MCF 10A (cell line): ENCODE measurements around the gene OTUB2. TPM values are rescaled to one million over a fixed set of nuclear protein-coding genes. Genes with fewer than 3 reads are reported as not detected.

Experiments used
- Bru-seq: library from RNA; stranded (reverse); fragments of 400-500 nt; gene quantifications from one replicate; lab custom pipeline; 2021; lab: Mats Ljungman, UMichigan
- BruChase-seq, 2 experiments: library from RNA; stranded (reverse); fragments of 400-500 nt; gene quantifications; one replicate each; lab custom pipeline; 2021; lab: Mats Ljungman, UMichigan
- BruUV-seq: library from RNA; stranded (reverse); fragments of 400-500 nt; replicated peaks from 2 replicates; lab custom pipeline; 2021; lab: Mats Ljungman, UMichigan
- CTCF ChIA-PET: fragments of 300-600 bp; sonication (Branson Sonifier 250); formaldehyde crosslinking; extraction: SDS; loops from one replicate; lab custom pipeline; 2021; ENCODE audit warnings: antibody characterized with exemption, inconsistent platforms; lab: Yijun Ruan, JAX
- POLR2A ChIA-PET: fragments of 300-600, 350-650 bp; sonication (Branson Sonifier 250); formaldehyde crosslinking; extraction: SDS; loops from one replicate; lab custom pipeline; 2020; ENCODE audit warnings: antibody characterized with exemption, inconsistent platforms; lab: Yijun Ruan, JAX
- DNase-seq: peaks from one replicate; pipeline ENCODE4 v3.0.0-alpha.2; 2018; ENCODE audit not compliant: unreplicated experiment
- H3K27ac Mint-ChIP-seq: one replicate; pipeline ENCODE4 v1.8.0; 2022; ENCODE audit warnings: mild to moderate bottlenecking, low read depth, mixed read lengths; ENCODE audit not compliant: unreplicated experiment
- H3K27me3 Mint-ChIP-seq: one replicate; pipeline ENCODE4 v1.8.0; 2022; ENCODE audit warnings: mixed read lengths; ENCODE audit not compliant: insufficient read depth, unreplicated experiment
- H3K36me3 Mint-ChIP-seq: one replicate; pipeline ENCODE4 v1.8.0; 2022; ENCODE audit warnings: mild to moderate bottlenecking, moderate library complexity, mixed read lengths; ENCODE audit not compliant: insufficient read depth, unreplicated experiment
- H3K4me1 Mint-ChIP-seq: one replicate; pipeline ENCODE4 v1.8.0; 2022; ENCODE audit warnings: mixed read lengths; ENCODE audit not compliant: insufficient read depth, unreplicated experiment
- H3K4me3 Mint-ChIP-seq: one replicate; pipeline ENCODE4 v1.8.0; 2022; ENCODE audit warnings: mild to moderate bottlenecking, moderate library complexity, mixed read lengths; ENCODE audit not compliant: unreplicated experiment
- H3K9me3 Mint-ChIP-seq: one replicate; pipeline ENCODE4 v1.8.0; 2022; ENCODE audit warnings: mixed read lengths; ENCODE audit not compliant: unreplicated experiment
- intact Hi-C: fragments of 100-400 bp; cut with micrococcal nuclease; formaldehyde crosslinking; loops from 2 replicates; pipeline ENCODE4 v1.14.1; 2022
- long read RNA-seq: library from polyadenylated mRNA; stranded (forward); transcript quantifications from one replicate; pipeline ENCODE4 v2.0.0, GENCODE V29; 2022
- total RNA-seq: library from RNA; stranded (reverse); gene quantifications from 2 replicates; pipeline ENCODE4 v1.2.3, GENCODE V29; 2022
- TF ChIP-seq, protein P1 (sequence below): fragments of 200-600 bp; IDR thresholded peaks from one replicate; pipeline ENCODE4 v1.8.0; 2022; ENCODE audit warnings: antibody characterized with exemption, mild to moderate bottlenecking; ENCODE audit not compliant: unreplicated experiment

Gene OTUB2
- total RNA-seq (1.2 and 1.8 TPM in 2 replicates), Bru-seq, nascent RNA (percentile 26 among the genes with signal in this experiment), BruChase-seq, experiment 1, labeled RNA remaining after a 6-hour chase (percentile 30 among the genes with signal in this experiment), BruChase-seq, experiment 2, labeled RNA remaining after a 2-hour chase (percentile 32 among the genes with signal in this experiment)
- long read RNA-seq, transcript OTUB2-201 (6 exons, 3,922 nt) = major isoform, 5 of 5 reads
- long read RNA-seq, partial matches to known transcripts = 0 of 5 reads
- long read RNA-seq, other reads (novel, unspliced or antisense) = 0 of 5 reads

- ChIA-PET POLR2A (interaction anchor here (0.6 to 1.8 kb wide), 6 partner anchors 10 to 120 kb away, joined by 3 to 6 read pairs (median 4); partner anchors contain the start of genes DDX24 and IFI27L1), CTCF (interaction anchor here (2.4 to 3.0 kb wide), 2 partner anchors 9 to 10 kb away, joined by 17 to 21 read pairs; no protein-coding TSS in a partner anchor)
- H3K36me3 Mint-ChIP-seq = no peaks in the 10 kb centered on the region
- intact Hi-C loops = no loop called here
- no peaks in the 10 kb centered on the region for H3K27me3 Mint-ChIP-seq
- DNase-seq = peak; percentile 99
- no peaks in the 10 kb centered on the region for H3K9me3 Mint-ChIP-seq
- BruUV-seq = no TSS peak
- peak within 1 kb of the TSS; percentile 52 for H3K4me3 Mint-ChIP-seq
- TF ChIP-seq, protein P1, sequence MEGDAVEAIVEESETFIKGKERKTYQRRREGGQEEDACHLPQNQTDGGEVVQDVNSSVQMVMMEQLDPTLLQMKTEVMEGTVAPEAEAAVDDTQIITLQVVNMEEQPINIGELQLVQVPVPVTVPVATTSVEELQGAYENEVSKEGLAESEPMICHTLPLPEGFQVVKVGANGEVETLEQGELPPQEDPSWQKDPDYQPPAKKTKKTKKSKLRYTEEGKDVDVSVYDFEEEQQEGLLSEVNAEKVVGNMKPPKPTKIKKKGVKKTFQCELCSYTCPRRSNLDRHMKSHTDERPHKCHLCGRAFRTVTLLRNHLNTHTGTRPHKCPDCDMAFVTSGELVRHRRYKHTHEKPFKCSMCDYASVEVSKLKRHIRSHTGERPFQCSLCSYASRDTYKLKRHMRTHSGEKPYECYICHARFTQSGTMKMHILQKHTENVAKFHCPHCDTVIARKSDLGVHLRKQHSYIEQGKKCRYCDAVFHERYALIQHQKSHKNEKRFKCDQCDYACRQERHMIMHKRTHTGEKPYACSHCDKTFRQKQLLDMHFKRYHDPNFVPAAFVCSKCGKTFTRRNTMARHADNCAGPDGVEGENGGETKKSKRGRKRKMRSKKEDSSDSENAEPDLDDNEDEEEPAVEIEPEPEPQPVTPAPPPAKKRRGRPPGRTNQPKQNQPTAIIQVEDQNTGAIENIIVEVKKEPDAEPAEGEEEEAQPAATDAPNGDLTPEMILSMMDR = no peak
- H3K4me1 Mint-ChIP-seq = peaks cover 18% of the 10 kb centered on the region
- H3K27ac Mint-ChIP-seq = no peak within 1 kb of the TSS
Measured at GRCh38 chr14:94026173-94026888, at the start of gene OTUB2. Gene OTUB2 (plus strand): TSS chr14:94026340. CDS start chr14:94026538, 198 bp downstream.

GRCh38 chr14:93976477-93977057 lies 49.6 kb upstream of the OTUB2 start, which contains the start of gene ASB2:
Gene ASB2 (minus strand): TSS chr14:93976570. CDS start chr14:93964539, 12,031 bp downstream.
- Mint-ChIP-seq H3K9me3 (no peaks in the 10 kb centered on the region), H3K36me3 (no peaks in the 10 kb centered on the region), H3K4me1 (no peaks in the 10 kb centered on the region), H3K4me3 (no peak within 1 kb of the TSS), H3K27ac (no peak within 1 kb of the TSS), H3K27me3 (peaks cover 23% of the 10 kb centered on the region)
- BruUV-seq = no TSS peak
- intact Hi-C loops = no loop called here
- POLR2A ChIA-PET = interaction anchor here (0.9 kb wide), 1 partner anchor 14 kb away, joined by 7 read pairs; no protein-coding TSS in a partner anchor
- CTCF ChIA-PET = no interaction called here
- DNase-seq = no peak
- TF ChIP-seq, protein P1 = no peak

GRCh38 chr14:93977171-93977570 lies 49.0 kb upstream of the OTUB2 start:
- DNase-seq = no peak
- ChIA-PET POLR2A (interaction anchor here (0.9 kb wide), 1 partner anchor 13 kb away, joined by 7 read pairs; no protein-coding TSS in a partner anchor), CTCF (interaction anchor here (0.9 kb wide), 1 partner anchor 70 kb away, joined by 3 read pairs; no protein-coding TSS in a partner anchor)
- intact Hi-C loops = no loop called here
- Mint-ChIP-seq H3K27me3 (peaks cover 23% of the 10 kb centered on the region), H3K36me3 (no peaks in the 10 kb centered on the region), H3K27ac (no peak overlapping the region), H3K4me3 (no peak overlapping the region), H3K9me3 (no peaks in the 10 kb centered on the region), H3K4me1 (no peaks in the 10 kb centered on the region)
- BruUV-seq = no TSS peak
- TF ChIP-seq, protein P1 = no peak
